Activated B cell treated with CpG ODN at 0.5 μM for 24 hours (primary cell): ENCODE results near the gene POLR3GL. TPM values are rescaled to one million over a fixed set of nuclear protein-coding genes. Genes with fewer than 3 reads are reported as not detected.

Experiments used
- ATAC-seq: fragments of 200-7000 bp; cut with Tn5 transposase; one replicate; pipeline ENCODE4 v1.10.0; 2021; ENCODE audit warnings: low read depth, mild to moderate bottlenecking, moderate library complexity
- CTCF ChIA-PET: fragments of 350-600 bp; sonication (Branson Sonifier 250); formaldehyde crosslinking; loops from one replicate; lab custom pipeline; 2021; ENCODE audit warnings: antibody characterized with exemption; lab: Charles Lee
- POLR2A ChIA-PET: fragments of 350-600 bp; sonication (Branson Sonifier 250); formaldehyde crosslinking; loops from one replicate; lab custom pipeline; 2021; ENCODE audit warnings: antibody characterized with exemption; lab: Charles Lee
- DNase-seq: peaks from one replicate; pipeline ENCODE4 v3.0.0; 2022
- H3K27ac Mint-ChIP-seq: one replicate; pipeline ENCODE4 v1.8.0; 2020; ENCODE audit warnings: mixed read lengths
- H3K27me3 Mint-ChIP-seq: one replicate; pipeline ENCODE4 v1.8.0; 2021; ENCODE audit warnings: mixed read lengths
- H3K36me3 Mint-ChIP-seq: one replicate; pipeline ENCODE4 v1.8.0; 2021; ENCODE audit warnings: low read depth, mixed read lengths
- H3K4me1 Mint-ChIP-seq: one replicate; pipeline ENCODE4 v1.8.0; 2021; ENCODE audit warnings: mixed read lengths
- H3K4me3 Mint-ChIP-seq: one replicate; pipeline ENCODE4 v1.8.0; 2020; ENCODE audit warnings: mild to moderate bottlenecking, mixed read lengths
- H3K9me3 Mint-ChIP-seq: one replicate; pipeline ENCODE4 v1.8.0; 2020; ENCODE audit warnings: mixed read lengths
- CTCF ChIP-seq: fragments of 200-600 bp; IDR thresholded peaks from one replicate; pipeline ENCODE4 v1.8.0; 2022; ENCODE audit warnings: antibody characterized with exemption, mild to moderate bottlenecking
- intact Hi-C: fragments of 100-400 bp; cut with micrococcal nuclease; formaldehyde crosslinking; loops from one replicate; pipeline ENCODE4 v1.15.1; 2024
- total RNA-seq: library from RNA; stranded (reverse); gene quantifications from 2 replicates; pipeline ENCODE4 v1.2.3, GENCODE V29; 2022

POLR3GL gene
- total RNA-seq, 1 donor from 2014 or later, result 22.7 TPM

GRCh38 chr1:145999321-146000024 lies 35.0 kb downstream of the POLR3GL start:
- peaks cover 55% of the 10 kb centered on the region for H3K4me1 Mint-ChIP-seq
- DNase-seq (no peak), ATAC-seq (peak; percentile 6)

GRCh38 chr1:146001709-146002108 lies 37.2 kb downstream of the POLR3GL start:
- peaks cover 2% of the 10 kb centered on the region for H3K36me3 Mint-ChIP-seq
- H3K27ac Mint-ChIP-seq, result peak overlapping the region; percentile 69
- no peak for TF ChIP-seq CTCF
- no peaks in the 10 kb centered on the region for H3K27me3 Mint-ChIP-seq
- intact Hi-C loops, result no loop called here
- H3K4me3 Mint-ChIP-seq, result no peak overlapping the region
- peaks cover 64% of the 10 kb centered on the region for H3K4me1 Mint-ChIP-seq
- no peaks in the 10 kb centered on the region for H3K9me3 Mint-ChIP-seq
- ATAC-seq, result no peak
- POLR2A ChIA-PET, result interaction anchor here (0.7 to 1.9 kb wide), 3 partner anchors 10 to 22 kb away, joined by 3 to 18 read pairs (median 4); no protein-coding TSS in a partner anchor
- CTCF ChIA-PET, result interaction anchor here (0.6 to 14.3 kb wide), 6 partner anchors 13 to 156 kb away, joined by 3 to 247 read pairs (median 3); partner anchors contain the start of genes HJV and NUDT17
- DNase-seq, result no peak

More at GRCh38 chr1:145999321-146000024, 35.0 kb downstream of the POLR3GL start:
- H3K27me3 Mint-ChIP-seq, result no peaks in the 10 kb centered on the region
- intact Hi-C loops, result loop anchor here (5.0 kb wide), 1 partner anchor 37 kb away; the partner anchor contains the start of genes ANKRD34A and POLR3GL
- ChIA-PET CTCF (interaction anchor here (1.0 kb wide), 1 partner anchor 23 kb away, joined by 3 read pairs; no protein-coding TSS in a partner anchor), POLR2A (interaction anchor here (0.5 to 12.7 kb wide), 6 partner anchors 16 to 53 kb away, joined by 3 to 579 read pairs (median 6); partner anchors contain the start of genes ANKRD34A and POLR3GL)
- peak overlapping the region; percentile 66 for H3K4me3 Mint-ChIP-seq
- peaks cover 23% of the 10 kb centered on the region for H3K36me3 Mint-ChIP-seq
- H3K27ac Mint-ChIP-seq, result peak overlapping the region; percentile 97
- no peak for TF ChIP-seq CTCF
- no peaks in the 10 kb centered on the region for H3K9me3 Mint-ChIP-seq

DNA sequence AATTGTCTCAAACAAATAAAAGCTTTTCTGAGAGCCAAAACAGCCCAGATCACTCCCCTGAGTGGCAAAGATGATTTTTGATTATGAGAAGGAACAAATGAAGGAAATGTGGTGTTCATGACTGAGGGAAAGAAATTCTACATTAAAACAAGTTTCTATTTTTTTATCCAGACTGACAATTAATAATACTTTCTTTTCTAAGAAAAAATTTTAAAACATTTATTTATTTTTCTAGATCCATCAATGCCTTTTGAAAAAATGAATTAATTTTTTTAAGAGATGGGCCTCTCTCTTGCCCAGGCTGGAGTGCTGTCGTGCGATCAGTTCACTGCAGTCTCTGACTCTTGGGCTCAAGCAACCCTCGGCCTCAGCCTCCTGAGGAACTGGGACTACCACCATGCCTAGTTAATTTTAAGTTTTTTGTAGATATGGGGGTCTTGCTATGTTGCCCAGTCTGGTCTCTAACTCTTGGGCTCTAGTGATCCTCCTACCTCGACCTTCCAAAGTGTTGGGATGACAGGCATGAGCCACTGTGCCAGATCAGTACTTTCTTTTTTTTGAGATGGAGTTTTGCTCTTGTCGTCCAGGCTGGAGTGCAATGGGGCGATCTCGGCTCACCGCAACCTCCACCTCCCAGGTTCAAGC lies 43.1 kb downstream of the POLR3GL start:
- ATAC-seq (no peak), DNase-seq (no peak)
- intact Hi-C loops, result loop anchor here (1.0 kb wide), 4 partner anchors 10 to 148 kb away; partner anchors contain the start of genes PIAS3 and RBM8A
- CTCF ChIA-PET, result interaction anchor here (0.6 to 14.3 kb wide), 10 partner anchors 10 to 162 kb away, joined by 3 to 247 read pairs (median 6); partner anchors contain the start of genes ANKRD34A, LIX1L, NUDT17 and POLR3GL
- peak overlapping the region; percentile 96 for H3K27ac Mint-ChIP-seq
- H3K27me3 Mint-ChIP-seq, result no peaks in the 10 kb centered on the region
- H3K36me3 Mint-ChIP-seq, result no peaks in the 10 kb centered on the region
- no peak overlapping the region for H3K4me3 Mint-ChIP-seq
- peaks cover 26% of the 10 kb centered on the region for H3K4me1 Mint-ChIP-seq
- no peaks in the 10 kb centered on the region for H3K9me3 Mint-ChIP-seq
- POLR2A ChIA-PET, result interaction anchor here (0.9 to 4.1 kb wide), 16 partner anchors 11 to 162 kb away, joined by 3 to 136 read pairs (median 6); partner anchors contain the start of genes ANKRD34A, LIX1L, NUDT17 and PEX11B
- TF ChIP-seq CTCF, result no peak

- H3K9me3 Mint-ChIP-seq, result no peaks in the 10 kb centered on the region
- H3K27ac Mint-ChIP-seq, result no peak overlapping the region
- peaks cover 24% of the 10 kb centered on the region for H3K4me1 Mint-ChIP-seq
- intact Hi-C loops, result loop anchor here (10.0 kb wide), 1 partner anchor 415 kb away; no protein-coding TSS in a partner anchor
- ChIA-PET POLR2A (interaction anchor here (1.1 kb wide), 2 partner anchors 14 to 31 kb away, joined by 3 read pairs; partner anchors contain the start of gene TXNIP), CTCF (interaction anchor here (2.8 to 14.3 kb wide), 2 partner anchors 31 to 165 kb away, joined by 16 to 247 read pairs; partner anchors contain the start of gene NUDT17)
- H3K27me3 Mint-ChIP-seq, result no peaks in the 10 kb centered on the region
- no peaks in the 10 kb centered on the region for H3K36me3 Mint-ChIP-seq
- ATAC-seq (no peak), DNase-seq (no peak)
- no peak for TF ChIP-seq CTCF
- H3K4me3 Mint-ChIP-seq, result no peak overlapping the region
Observed at GRCh38 chr1:146010126-146010738, 45.7 kb downstream of the POLR3GL start.
